Stimulated activated CD8-positive, alpha-beta memory T cell treated with anti-CD3 and anti-CD28 coated beads, Interleukin-12 subunit alpha, Interleukin-12 subunit beta, amount 100 ng/mL, for 24 hours (primary cell): ENCODE measurements around the gene ZNF850.
A peak's percentile ranks its signal among the peaks of the same experiment; 100 is the strongest.
"Not testable (repeated sequence)": the region's sequence is repeated elsewhere in the genome, so short reads cannot be mapped to it uniquely, and the experiment has no call there.

ENCODE experiments used
- DNase-seq: peaks from one replicate; pipeline ENCODE4 v3.0.0-alpha.2; 2020; ENCODE audit errors: extremely low read depth

ZNF850 gene

DNA sequence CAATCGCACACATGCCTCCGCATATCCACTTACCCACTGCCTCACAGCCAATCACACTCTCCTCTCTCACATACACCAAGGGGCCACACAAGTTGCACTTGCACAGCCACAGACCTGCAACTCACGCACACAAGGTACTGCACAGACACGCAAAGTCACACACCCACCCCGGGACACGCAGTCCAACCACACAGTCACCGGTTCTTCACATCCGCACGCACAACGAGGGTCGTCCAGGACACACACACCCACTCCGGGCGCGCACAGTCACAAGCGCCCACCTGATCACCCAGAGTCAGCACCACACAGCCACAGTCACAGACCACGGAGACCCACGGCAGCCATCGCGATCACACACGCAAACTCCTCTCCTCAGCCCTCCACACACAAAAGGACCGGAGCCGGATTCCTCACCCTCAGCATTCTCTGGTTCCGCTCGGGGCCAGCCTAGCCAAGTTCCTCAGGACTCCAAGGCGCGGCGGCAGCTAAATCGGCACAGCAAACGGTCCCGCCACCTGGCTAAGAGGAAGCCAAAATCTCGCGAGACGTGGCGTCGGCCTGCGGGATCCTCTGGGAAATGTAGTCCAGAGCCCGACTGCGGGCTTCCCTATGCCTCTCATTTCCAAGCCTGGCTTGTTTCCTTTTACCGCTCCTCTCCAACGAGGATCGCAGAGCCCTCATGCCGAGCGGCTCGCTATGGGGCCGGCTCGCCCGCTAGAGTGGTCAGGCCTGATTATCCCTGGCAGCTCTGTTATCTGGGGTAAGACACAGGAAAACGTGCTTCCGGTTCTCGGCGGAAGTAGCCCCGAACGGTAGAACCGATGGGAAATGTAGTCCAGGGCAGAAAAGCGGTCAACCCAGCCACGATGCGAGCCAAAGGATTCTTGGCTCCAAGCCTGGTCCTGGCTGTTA, at the start of gene ZNF850:
ZNF850 (minus strand) TSS at position 497 of the 912 bp plus-strand sequence. CDS start 10,201 bp downstream, outside the sequence.
- peak; percentile 85 for DNase-seq

DNA sequence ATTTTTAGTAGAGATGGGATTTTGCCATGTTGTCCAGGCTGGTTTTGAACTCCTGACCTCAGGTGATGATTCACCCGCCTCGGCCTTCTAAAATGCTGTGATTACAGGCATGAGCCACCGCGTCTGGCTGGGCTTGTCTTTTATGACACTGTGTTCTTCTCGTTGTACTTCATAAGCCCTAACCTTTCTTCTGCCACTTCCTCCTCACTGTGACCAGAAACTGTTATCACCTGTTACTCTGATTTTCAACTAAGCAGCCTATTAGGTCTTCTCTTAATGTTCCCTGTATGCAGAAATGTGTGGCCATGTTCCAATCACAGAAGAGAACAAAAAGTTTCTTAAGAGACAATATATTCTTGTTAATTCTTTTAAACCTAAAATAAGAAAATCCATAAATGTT, 49.2 kb upstream of the ZNF850 start:
- no peak for DNase-seq

DNA sequence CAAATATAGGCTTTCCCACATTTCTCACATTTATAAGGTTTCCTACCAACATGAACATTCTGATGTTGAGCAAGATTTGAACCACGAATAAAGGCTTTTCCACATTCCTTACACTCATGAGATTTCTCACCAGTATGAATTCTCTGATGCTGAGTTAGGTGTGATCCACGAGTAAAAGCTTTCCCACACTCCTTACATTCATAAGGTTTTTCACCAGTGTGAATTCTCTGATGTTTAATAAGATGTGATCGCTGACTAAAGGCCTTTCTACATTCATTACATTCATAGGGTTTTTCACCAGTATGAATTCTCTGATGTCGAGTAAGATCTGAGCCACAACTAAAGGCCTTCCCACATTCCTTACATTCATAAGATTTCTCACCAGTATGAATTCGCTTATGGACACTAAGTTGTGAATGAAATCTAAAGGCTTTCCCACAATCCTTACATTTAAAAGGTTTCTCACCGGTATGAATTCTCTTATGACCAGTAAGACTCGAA, 46.6 kb upstream of the ZNF850 start:
- DNase-seq, result no peak

DNA sequence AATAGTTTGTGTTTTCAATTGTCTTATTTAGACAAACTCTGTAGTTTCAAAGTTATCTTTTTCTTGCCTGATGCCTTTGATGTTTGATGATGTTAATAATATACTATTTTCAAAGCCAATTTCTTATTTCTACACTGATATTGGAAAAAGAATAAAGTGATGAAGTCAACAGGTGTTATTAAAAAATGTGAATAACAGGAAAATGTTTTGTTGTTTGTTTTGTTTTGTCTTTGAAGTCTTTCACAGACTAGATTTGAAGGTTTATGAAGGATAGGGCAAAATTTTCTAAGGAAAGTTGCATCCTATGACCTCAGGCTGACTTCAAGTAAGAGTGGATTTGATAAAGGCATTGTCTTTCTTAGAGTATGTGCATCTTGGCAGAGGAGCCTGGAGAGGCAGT, 34.4 kb upstream of the ZNF850 start:
- no peak for DNase-seq

DNA sequence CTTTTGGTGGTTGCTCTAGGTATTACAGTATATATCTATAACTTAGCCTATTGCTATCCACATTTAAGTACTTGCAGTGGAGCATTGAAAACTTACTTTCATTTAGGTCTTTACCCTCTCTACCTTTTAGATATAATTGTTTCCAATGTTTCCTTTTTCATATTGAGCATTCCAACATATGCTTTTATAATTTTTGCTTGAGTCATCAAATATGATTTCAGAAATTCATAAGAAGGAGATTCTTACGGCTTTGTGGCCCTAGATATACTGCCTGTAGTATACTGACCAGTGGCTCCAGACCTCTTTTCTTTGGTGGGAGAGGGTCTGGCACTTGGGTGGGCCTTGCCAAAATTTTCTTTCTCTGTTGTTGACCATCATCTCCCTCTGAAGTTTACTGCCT, 32.8 kb upstream of the ZNF850 start:
- DNase-seq, result no peak

DNA sequence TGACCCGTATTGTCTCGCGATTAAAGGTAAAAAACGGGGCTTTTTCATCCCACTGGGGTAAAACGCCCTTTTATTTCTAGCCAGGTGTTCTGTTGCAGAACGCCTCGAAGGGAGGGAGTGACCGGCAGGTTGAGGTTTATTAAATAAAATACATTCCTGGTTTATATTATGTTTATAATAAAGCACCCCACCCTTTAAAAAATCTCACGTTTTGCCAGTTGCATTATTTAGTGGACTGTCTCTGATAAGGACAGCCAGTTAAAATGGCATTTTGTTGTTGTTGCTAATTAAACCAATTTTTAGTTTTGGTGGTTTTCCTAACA, 25.1 kb upstream of the ZNF850 start:
- DNase-seq, result no peak

DNA sequence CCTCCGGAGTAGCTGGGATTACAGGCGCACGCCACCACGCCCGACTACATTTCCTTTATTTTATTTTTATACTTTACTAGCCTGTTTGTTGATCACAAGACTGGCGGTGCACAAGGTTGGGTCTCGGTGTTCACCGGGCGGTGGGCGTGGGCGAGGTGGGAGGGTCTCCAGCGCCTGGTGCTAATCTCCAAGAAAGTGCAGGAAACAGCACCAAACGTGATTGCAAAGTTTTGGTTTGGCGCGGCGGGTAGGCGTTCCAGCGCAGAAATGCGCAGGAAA, 24.0 kb upstream of the ZNF850 start:
- DNase-seq, result no peak

DNA sequence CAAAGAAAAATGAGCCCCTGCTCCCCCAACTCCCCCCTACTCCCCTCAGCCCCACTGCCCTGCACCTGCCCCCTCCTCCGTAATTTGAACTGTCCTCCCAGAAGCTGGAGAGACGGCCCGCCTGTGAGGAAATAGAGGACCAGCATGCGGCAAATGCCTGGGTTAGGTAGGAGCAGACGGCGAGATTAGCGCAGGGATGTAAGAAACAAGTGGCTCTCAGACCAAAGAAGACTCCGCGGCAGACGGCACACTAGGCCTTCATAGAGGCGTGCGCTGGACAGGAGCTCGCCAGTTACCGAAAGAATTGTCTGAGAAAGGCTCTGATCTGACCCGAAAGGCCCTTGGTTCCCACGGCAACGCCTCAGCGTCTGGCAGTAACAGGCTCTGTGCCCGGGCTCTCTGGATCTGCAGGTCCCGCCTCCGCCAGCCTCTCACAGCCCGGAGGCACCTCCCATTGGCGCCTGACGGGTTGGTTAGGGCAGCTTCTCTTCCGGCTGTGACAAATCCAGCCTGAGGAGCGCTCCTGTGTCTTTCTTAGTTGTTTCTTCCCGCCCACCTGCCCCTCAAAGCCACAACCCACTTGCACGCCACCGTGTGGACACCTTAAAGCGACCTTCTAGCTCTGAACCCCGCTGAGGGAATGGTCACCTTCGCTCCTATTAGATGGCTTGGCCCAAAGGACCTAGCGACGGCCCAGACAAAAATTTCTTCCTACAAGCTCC, 19.0 kb upstream of the ZNF850 start:
- DNase-seq, result not testable (repeated sequence)

DNA sequence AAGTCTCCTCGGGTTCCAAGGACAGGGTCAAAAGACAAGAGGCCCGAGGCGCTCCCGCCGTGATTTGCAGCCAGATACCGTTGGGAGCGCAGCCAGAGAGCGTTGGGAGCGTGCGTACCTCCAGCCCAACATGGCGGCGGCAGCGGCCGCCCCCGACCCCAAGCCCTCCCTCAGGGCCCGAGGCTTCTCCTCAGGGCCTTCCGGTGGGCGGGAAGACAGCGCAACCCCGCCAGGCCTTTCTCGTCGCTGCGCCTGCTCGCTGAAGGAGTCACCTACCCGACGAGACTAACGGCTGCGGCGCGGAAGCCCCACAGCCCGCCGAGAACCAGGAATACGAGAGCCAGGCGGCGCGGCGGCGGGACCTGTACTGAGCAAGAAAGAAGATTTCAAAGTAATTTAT, 3.2 kb upstream of the ZNF850 start:
- no peak for DNase-seq

DNA sequence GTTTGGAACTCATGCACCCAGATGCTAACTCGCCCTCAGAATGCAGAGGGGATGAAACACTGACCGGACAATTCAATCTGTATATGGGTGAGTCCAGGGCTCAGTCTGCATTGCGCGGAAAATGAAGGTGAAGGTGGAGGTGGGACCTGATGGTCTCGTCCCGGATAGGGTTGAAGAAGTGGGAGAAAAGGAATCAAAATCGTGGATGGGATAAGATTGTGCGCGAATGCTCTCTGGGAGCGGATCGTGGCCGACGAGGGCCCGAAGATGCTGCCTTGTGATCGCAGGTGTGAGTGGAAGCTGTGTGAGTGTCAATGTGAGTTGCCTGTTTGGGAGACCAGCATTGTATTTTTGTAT, 594 bp upstream of the ZNF850 start:
- DNase-seq, result no peak

DNA sequence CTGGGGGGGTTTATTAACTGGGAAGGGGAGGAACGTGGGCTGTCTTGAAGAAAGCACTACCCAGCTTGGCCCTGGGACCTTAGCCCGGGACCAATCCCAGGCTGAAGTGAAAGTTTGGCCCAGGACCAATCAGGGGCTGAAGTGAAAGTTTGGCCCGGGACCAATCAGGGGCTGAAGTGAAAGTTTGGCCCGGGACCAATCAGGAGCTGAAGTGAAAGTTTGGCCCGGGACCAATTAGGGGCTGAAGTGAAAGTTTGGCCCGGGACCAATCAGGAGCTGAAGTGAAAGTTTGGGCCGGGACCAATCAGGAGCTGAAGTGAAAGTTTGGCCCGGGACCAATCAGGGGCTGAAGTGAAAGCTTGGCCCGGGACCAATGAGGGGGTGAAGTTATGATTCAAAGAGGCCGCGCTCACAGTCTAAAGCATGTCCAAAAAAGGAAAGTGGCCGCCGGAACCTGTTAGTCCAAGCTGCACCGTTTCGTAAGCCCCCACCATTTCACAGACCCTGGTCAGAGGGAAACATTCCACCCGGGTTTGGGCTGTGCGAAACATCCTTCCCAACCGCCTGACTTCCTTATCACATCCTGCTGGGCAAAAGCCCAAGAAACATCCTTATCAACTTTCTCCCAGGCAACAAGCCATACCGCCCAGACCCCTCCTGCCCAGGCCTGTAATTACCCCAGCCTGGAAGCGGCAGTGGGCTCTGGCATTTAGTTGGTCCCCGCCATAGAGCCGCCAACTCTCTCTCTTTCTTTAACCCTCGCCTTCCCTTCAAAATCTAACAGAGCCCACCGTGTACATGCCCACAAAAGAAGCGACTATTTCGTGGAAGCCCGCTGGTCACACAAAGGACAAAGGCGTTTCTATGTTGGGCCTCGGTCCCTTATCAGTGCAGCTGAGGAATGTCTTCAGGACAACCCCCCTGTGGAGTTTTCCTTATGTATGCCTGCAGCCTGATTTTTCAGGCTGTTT, 1.1 kb downstream of the ZNF850 start:
- DNase-seq, result no peak

DNA sequence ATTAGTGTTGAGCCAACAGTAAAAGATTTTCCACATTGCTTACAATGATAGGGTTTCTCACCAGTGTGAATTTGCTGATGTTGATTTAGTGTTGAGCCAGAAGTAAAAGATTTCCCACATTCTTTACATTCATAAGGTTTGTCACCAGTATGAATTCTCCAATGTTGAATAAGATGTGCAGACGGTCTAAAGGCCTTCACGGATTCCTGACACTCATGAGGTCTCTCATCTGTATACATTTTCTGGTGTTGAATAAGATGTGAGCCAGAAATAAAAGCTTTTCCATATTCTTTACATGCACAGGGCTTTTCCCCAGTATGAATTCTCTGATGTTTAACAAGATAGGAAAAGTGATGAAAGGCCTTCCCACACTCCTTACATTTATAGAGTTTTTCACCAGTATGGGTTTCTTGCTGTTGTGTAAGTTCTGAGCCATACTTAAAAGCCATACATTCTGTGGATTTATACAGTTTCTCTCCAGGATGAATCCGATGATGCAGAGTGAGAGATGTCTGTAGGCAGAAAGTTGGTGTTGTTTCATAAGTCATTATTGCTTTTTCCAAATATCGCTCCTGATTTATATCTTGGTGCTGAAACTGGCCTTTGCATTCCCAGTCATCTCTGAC, 22.4 kb downstream of the ZNF850 start:
- DNase-seq, result no peak

DNA sequence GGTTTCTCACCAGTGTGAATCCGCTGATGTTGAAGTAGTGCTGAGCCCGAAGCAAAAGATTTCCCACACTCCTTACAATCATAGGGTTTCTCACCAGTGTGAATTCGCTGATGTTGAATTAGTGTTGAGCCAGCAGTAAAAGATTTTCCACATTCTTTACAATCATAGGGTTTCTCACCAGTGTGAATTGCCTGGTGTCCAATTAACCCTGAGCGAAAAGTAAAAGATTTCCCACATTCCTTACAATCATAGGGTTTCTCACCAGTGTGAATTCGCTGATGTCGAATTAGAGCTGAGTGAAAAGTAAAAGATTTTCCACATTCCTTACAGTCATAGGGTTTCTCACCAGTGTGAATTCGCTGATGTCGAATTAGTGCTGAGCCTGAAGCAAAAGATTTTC, 23.0 kb downstream of the ZNF850 start:
- DNase-seq, result not testable (repeated sequence)

DNA sequence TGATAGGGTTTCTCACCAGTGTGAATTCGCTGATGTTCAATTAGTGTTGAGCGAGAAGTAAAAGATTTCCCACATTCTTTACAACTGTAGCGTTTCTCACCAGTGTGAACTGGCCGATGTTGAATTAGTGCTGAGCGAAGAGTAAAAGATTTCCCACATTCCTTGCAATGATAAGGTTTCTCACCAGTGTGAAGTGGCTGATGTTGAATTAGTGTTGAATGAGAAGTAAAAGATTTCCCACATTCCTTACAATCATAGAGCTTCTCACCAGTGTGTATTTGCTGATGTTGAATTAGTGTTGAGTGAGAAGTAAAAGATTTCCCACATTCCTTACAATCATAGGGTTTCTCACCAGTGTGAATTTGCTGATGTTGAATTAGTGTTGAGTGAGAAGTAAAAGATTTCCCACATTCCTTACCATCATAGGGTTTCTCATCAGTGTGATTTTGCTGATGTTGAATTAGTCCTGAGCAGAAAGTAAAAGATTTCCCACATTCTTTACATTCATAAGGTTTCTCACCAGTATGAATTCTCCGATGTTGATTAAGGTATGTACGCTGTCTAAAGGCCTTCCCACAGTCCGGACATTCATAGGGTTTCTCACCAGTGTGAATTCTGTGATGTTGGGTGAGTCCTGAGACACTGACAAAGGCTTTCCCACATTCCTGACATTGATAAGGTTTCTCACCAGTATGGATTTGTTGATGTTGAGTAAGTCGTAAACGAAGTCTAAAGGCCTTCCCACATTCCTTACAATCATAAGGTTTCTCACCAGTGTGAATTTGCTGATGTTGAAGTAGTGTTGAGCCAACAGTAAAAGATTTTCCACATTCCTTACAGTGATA, 24.0 kb downstream of the ZNF850 start:
- DNase-seq, result no peak

DNA sequence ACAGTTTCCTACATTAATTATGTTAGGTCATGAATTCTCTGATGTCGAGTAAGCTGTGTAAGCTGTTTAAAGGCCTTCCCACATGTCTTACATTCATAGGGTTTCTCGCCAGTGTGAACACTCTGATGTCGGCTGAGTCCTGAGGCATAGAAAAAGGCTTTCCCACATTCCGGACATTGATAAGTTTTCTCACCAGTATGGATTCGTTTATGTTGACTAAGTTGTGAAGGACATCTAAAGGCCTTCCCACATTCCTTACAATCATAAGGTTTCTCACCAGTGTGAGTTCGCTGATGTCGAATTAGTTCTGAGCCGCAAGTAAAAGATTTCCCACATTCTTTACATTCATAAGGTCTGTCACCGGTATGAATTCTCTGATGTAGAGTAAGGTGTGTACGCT, 24.9 kb downstream of the ZNF850 start:
- DNase-seq, result no peak

DNA sequence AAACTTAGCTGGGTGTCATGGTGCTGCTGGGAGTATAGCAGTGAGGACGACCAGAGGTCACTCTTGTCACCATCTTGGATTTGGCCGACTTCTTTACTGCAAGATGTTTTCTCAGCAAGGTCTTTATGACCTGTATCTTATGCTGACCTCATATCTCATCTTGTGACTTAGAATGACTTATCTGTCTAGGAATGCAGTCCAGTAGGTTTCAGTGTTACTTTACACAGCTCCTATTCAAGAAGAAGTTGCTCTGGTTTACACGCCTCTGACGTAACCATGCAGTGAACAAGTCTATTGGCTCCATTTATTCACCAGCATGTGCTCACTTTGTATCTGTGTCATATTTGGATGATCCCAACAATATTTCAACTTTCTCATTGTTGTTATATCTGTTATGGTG, 26.7 kb downstream of the ZNF850 start:
- no peak for DNase-seq

DNA sequence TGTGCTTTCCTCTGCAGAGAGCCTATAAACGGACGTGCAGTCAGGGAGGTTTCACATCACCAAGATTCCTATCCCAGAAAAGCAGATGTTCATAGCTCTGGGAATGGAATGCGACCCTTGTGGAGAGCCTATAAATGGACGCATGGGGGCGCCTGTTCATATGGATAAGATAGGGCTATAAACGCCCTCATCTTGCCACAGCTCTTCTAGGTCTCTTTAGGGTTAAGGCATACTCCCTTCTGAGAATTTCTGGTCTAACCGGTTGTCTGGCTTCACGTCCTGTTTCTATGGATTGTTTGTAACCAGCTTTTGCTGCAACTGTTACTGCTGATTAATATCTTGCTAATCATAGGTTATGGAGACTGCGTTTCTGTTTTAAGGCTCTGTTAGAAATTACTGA, 36.4 kb downstream of the ZNF850 start:
- DNase-seq, result not testable (repeated sequence)

DNA sequence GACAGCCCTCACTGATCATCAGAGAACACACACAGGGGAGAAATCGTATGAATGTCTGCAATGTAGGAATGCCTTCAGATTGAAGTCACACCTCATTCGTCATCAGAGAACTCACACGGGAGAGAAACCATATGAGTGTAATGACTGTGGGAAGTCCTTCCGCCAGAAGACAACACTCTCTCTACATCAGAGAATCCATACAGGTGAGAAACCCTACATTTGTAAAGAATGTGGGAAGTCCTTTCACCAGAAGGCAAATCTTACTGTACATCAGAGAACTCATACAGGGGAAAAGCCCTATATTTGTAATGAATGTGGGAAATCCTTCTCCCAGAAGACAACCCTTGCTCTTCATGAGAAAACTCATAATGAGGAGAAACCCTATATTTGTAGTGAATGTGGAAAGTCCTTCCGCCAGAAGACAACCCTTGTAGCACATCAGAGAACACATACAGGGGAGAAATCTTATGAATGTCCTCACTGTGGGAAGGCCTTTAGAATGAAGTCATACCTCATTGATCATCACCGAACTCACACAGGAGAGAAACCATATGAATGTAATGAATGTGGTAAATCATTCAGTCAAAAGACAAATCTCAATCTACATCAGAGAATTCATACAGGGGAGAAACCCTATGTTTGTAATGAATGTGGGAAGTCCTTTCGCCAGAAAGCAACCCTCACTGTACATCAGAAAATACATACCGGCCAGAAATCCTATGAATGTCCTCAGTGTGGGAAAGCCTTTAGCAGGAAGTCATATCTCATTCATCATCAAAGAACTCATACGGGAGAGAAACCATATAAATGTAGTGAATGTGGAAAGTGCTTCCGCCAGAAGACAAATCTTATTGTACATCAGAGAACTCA, 52.7 kb downstream of the ZNF850 start:
- DNase-seq, result no peak

DNA sequence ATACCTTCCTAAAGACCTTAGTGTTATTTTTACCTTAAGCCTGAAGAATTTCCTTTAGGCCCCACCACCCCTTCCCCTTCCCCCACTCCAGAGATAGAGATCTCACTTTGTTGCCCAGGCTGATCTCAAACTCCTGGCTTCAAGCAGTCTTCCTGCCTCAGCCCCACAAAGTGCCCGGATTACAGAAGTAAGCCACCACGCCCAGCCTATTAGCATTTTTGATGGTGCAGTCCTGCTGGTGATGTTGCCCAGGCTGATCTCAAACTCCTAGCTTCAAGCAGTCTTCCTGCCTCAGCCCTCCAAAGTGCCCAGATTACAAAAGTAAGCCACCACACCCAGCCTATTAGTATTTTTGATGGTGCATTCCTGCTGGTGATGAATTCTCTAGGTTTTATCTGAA, 63.2 kb downstream of the ZNF850 start:
- no peak for DNase-seq

DNA sequence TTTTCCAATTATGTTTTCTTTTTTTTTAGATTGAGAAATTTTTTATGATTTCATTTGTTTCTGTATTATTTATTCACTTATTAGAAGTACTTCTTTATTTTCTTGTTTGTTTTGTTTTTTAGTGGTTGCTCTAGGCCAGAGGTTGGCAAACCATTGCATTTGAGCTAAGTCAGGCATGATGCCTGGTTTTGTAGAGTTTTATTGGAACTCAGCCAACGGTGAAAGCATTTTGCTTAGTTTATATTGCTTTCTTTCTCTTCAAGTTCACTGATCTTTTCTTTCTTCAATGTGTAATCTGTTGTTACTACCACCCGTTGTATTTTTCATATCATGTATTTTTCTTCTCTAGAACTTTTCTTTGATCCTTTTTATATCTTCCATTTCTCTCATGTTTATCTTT, 65.5 kb downstream of the ZNF850 start:
- DNase-seq, result no peak
